GM21576 (cell line): ENCODE measurements around the gene CENPP.
"Not testable (repeated sequence)": the region's sequence is repeated elsewhere in the genome, so short reads cannot be mapped to it uniquely, and the experiment has no call there.

Experiments used
- ATAC-seq: cut with Tn5 transposase; IDR thresholded peaks from one replicate; pipeline ENCODE4 v1.9.1; 2021; ENCODE audit warnings: mild to moderate bottlenecking, moderate library complexity; ENCODE audit not compliant: unreplicated experiment

Gene CENPP

DNA sequence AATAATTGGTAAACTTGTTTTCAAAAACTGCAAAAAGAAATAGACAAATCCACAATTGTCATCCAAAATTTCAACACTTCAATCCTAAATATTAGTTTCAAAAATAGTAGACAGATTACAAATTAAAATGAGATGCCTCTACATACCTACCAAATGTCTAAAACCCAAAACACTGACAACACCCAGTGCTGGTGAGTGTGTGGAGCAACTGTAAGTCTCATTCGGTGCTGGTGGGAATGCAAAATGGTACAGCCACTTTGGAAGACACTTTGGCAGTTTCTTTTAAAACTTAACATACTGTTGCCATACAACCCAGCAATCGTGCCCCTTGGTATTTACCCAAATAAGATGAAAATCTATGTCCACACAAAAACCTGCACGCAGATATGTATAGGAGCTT, 203.4 kb downstream of the CENPP start:
- no peak for ATAC-seq

DNA sequence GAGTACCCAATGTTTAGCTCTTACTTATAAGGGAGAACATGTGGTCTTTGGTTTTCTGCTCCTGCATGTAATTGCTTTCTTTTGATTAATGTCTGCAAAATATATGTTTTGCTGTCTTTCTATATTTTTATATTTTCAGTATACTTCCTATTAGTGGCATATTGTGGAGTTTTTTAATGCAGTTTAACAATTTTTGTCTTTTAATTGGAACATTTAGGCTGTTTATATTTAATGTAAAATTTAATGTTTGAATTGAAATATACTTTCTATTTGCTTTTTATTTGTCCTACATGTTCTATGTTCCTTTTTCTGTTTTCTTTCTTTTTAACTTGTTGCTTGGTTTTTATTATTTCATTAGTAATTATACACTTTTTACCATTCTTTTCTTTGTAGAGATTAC, 205.1 kb downstream of the CENPP start:
- no peak for ATAC-seq

DNA sequence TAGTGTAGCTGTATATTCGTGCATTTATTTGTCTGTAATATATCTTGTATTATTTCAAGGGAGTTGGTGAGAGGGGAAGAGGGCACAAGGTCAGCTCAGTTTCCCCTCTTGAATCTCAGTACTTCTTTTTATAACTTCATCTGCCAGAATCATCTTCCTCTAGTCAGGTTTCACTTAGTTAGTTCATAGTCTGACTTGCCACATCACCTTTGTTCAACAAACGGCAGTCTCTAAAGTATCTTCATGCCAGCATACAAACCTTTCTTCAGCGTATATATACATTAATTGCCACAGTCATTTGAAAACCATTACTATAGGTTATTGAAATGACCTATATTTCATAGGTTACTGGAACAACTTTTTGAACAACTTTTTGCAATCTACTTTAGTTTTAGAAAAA, 208.5 kb downstream of the CENPP start:
- ATAC-seq, result no peak

GRCh38 chr9:92534674-92535073, 208.9 kb downstream of the CENPP start:
- ATAC-seq, result no peak

- no peak for ATAC-seq
Measured at GRCh38 chr9:92535940-92536850, 210.4 kb downstream of the CENPP start, which contains the start of gene ECM2. ECM2 (minus strand) TSS chr9:92535990; CDS start chr9:92522866, 13,124 bp downstream.

GRCh38 chr9:92538541-92538940, 212.8 kb downstream of the CENPP start:
- no peak for ATAC-seq

DNA sequence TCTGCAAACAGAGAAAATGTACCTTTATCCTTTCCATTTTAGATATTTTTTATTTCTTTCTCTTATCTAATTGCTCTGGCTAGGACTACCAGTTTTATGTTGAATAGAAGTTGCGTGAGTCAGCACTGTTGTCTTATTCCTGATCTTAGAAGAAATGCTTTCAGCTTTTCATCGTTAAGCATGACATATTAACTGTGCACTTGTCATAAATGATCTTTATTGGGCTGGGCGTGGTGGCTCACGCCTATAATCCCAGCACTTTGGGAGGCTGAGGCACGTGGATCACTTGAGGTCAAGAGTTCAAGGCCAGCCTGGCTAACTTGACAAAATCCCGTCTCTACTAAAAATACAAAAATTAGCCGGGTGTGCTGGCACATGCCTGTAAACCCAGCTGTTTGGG, 218.2 kb downstream of the CENPP start:
- ATAC-seq, result no peak

- no peak for ATAC-seq
Measured at GRCh38 chr9:92545002-92545510, 219.3 kb downstream of the CENPP start.

DNA sequence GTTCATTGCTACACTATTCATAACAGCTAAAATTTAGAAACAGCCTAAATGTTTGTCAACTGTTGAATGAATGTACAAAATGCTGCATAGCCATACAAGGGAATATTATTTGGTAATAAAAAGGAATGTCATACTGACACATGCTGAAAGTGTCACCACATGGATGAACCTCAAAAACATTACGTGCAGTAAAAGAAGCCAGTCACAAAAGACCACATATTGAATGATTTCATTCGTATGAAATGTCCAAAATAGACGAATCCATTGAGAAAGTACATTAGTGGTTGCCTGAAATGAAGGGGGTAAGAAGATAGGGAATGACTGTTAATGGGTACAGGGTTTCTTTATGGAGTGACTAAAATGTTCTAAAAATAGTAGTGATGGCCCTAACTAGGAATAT, 221.6 kb downstream of the CENPP start:
- no peak for ATAC-seq

- ATAC-seq, result no peak
Measured at GRCh38 chr9:92550765-92551164, 225.0 kb downstream of the CENPP start.

DNA sequence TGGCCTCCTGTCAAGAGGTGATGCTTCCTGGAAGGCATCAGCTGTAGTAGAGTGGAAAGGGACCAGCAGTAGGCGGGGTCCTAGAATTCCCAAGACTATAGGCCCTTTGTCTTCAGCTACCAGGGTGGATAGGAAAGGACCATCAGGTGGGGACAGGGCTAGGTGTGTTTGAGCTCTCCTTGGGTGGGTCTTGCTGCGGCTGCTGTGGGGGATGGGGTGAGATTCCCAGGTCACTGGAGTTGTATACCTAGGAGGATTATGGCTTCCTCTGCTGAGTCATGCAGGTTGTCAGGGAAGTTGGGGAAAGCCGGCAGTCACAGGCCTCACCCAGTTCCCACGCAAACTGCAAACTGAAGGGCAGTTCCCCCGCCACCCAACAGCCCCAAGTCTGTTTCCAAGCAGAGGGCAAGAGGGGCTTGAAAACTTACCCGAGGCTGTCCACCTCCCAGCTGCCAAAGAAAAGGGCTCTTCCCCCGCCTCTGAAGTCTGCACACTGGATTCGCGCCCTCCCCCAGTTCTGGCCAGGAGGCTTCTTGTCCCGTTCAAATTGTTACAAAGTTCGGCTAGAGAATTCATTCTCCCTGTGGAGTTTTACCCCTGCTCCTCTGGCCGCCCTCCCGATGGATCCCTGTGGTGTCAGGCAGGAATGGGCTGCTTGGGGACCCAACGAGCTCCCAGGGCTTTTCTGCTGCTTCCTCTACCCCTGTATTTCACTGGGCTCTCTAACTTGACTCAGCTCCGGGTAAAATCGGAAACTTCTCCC, 233.0 kb downstream of the CENPP start:
- ATAC-seq, result no peak

DNA sequence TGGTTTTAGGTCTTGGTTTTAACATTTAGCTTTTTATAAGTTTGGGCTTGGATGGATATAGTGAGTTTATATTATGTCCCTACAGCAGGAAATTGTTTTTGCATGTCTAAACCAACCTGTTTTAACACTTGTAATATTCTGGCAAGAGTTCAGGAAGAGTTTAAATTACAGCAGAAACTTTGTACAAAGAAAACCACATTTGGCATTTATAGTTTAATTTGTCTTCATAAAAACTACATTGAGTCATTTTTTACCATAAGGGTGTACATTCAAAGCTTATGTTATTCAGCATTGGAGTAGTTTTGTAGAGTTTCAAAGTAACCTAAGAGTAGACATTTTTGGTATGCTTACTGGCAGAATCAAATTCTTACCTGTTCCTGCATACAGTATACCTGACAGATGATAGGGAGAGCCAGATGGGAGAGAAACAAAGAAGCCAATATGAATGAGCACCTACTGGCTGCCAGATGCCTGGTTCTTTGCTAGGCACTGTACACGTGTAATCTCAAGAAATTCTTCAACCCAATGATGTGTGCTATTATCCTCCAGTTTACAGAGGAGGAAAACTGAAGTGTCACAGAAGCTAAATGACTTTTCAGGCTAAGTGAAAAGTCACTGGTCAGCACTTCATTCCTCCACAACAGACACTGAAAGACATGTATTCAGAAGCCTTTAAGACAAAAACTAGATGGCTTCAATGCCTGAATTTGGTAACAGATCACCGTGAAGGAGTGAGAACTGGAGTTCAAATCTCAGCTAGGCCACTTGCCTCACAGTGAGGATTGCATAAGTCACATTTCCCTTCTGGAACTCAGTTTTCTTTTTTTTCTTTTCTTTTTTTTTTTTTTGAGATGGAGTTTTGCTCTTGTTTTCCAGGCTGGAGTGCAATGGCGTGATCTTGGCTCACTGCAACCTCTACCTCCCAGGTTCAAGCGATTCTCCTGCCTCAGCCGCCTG, 235.9 kb downstream of the CENPP start:
- no peak for ATAC-seq

GRCh38 chr9:92562461-92562967, 236.8 kb downstream of the CENPP start:
- no peak for ATAC-seq

- no peak for ATAC-seq
Measured at GRCh38 chr9:92563116-92564100, 237.7 kb downstream of the CENPP start.

DNA sequence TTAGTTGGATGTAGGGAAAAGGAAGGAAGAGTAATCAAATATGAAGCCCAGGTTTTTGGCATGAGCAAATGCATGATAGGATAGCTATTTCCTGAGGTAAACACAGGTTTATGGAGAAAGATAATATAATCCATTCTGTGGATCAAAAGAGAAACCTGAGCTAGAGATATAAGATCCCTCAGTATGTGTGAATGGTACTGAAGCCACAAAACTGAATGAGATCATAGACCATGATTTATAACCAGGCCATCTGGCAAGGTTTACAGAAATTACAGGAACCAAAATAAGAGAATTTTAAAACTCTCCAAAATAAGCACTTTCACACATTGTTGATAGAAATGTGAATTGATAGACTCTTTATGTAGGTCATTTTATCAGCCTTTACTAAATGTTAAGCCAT, 238.8 kb downstream of the CENPP start:
- ATAC-seq, result no peak

DNA sequence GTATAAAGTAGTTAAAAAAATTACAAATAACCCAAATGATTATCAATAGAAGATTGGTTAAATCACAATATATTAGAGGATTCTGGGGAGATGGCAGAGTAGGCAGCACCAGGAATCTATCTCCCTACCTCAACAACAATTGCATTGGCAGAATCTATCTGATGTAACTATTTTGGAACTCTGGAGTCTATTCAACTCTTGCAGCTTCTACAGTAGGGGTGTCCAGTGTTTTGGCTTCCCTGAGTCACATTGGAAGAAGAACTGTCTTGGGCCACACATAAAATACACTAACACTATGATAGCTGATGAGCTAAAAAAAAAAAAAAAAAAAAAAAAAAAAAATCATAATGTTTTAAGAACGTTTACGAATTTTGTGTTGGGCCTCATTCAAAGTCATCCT, 239.2 kb downstream of the CENPP start:
- no peak for ATAC-seq

DNA sequence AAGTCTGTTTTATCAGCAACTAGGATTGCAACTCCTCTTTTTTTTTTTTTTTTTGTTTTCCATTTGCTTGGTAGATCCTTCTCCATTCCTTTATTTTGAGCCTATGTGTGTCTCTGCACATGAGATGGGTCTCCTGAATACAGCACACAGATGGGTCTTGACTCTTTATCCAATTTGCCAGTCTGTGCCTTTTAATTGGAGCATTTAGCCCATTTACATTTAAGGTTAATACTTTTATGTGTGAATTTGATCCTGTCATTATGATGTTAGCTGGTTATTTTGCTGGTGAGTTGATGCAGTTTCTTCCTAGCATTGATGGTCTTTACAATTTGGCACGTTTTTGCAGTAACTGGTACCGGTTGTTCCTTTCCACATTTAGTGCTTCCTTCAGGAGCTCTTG, 246.1 kb downstream of the CENPP start:
- not testable (repeated sequence) for ATAC-seq

DNA sequence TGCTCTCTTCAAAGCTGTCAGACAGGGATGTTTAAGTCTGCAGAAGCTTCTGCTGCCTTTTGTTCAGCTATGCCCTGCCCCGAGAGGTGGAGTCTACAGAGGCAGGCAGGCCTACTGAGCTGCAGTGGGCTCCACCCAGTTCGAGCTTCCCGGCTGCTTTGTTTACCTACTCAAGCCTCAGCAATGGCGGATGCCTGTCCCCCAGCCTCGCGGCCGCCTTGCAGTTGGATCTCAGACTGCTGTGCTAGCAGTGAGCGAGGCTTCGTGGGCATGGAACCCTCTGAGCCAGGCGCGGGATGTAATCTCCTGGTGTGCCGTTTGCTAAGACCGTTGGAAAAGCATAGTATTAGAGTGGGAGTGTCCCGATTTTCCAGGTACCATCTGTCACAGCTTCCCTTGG, 247.9 kb downstream of the CENPP start:
- not testable (repeated sequence) for ATAC-seq

DNA sequence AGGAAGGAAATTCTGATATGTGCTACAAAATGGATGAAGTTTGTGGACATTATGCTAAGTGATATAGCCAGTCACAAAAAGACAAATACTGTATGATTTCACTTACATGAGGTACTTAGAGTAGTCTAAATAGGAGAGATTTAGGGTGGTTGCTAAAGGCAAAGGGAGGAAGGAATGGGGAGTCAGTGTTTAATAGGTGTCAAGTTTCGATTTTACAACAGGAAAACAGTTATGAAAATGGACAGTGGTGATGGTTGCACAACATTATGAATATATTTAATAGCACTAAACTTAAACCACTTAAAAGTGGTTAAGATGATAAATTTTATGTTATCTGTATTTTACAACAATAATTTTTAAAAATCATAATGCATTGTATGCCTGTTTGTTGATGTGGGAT, 250.4 kb downstream of the CENPP start:
- ATAC-seq, result no peak
